Memory B cell (primary cell): ENCODE measurements around the gene RET.
A peak's percentile ranks its signal among the peaks of the same experiment; 100 is the strongest.

ENCODE experiments used
- ATAC-seq: fragments of 150-1000 bp; cut with Tn5 transposase; 2 replicates; pipeline ENCODE4 v1.10.0; 2021; ENCODE audit warnings: low read depth, mild to moderate bottlenecking, moderate library complexity
- DNase-seq, 2 donors: peaks; one replicate each; pipeline ENCODE4 v3.0.0; 2022; ENCODE audit warnings: low spot score in 2 of 2
- H3K27ac Mint-ChIP-seq: one replicate; pipeline ENCODE4 v1.8.0; 2022; ENCODE audit warnings: mild to moderate bottlenecking, moderate library complexity, mixed read lengths
- H3K27me3 Mint-ChIP-seq: one replicate; pipeline ENCODE4 v1.8.0; 2022; ENCODE audit warnings: mixed read lengths
- H3K36me3 Mint-ChIP-seq: one replicate; pipeline ENCODE4 v1.8.0; 2022; ENCODE audit warnings: mild to moderate bottlenecking, mixed read lengths
- H3K4me1 Mint-ChIP-seq: one replicate; pipeline ENCODE4 v1.8.0; 2022; ENCODE audit warnings: mixed read lengths
- H3K4me3 Mint-ChIP-seq: one replicate; pipeline ENCODE4 v1.8.0; 2022; ENCODE audit warnings: mild to moderate bottlenecking, moderate library complexity, mixed read lengths
- H3K9me3 Mint-ChIP-seq: one replicate; pipeline ENCODE4 v1.8.0; 2022; ENCODE audit warnings: mixed read lengths

RET gene

GRCh38 chr10:43076876-43077420 lies at the start of gene RET:
Gene RET (plus strand): TSS chr10:43077069. CDS start chr10:43077259, 190 bp downstream.
- DNase-seq (no peak), ATAC-seq (peak; percentile 34)
- Mint-ChIP-seq H3K36me3 (no peaks in the 10 kb centered on the region), H3K27ac (no peak within 1 kb of the TSS), H3K9me3 (no peaks in the 10 kb centered on the region), H3K4me1 (peaks cover 3% of the 10 kb centered on the region), H3K27me3 (peaks cover 25% of the 10 kb centered on the region), H3K4me3 (peak within 1 kb of the TSS; percentile 68)

- no peak for ATAC-seq
- Mint-ChIP-seq H3K27me3 (peaks cover 12% of the 10 kb centered on the region), H3K9me3 (peaks cover 4% of the 10 kb centered on the region), H3K36me3 (no peaks in the 10 kb centered on the region), H3K4me3 (no peak overlapping the region), H3K27ac (no peak overlapping the region), H3K4me1 (no peaks in the 10 kb centered on the region)
- no peak for DNase-seq
These were observed 49.4 kb upstream of the RET start for GRCh38 chr10:43027331-43027955.

GRCh38 chr10:43028143-43028542 lies 48.7 kb upstream of the RET start:
- Mint-ChIP-seq H3K9me3 (peaks cover 8% of the 10 kb centered on the region), H3K27me3 (peaks cover 10% of the 10 kb centered on the region), H3K36me3 (no peaks in the 10 kb centered on the region), H3K27ac (no peak overlapping the region), H3K4me3 (no peak overlapping the region), H3K4me1 (no peaks in the 10 kb centered on the region)
- ATAC-seq: no peak
- no peak for DNase-seq

- Mint-ChIP-seq H3K27ac (no peak overlapping the region), H3K4me3 (no peak overlapping the region), H3K36me3 (no peaks in the 10 kb centered on the region), H3K9me3 (peaks cover 8% of the 10 kb centered on the region), H3K27me3 (peaks cover 9% of the 10 kb centered on the region), H3K4me1 (no peaks in the 10 kb centered on the region)
- no peak for DNase-seq
- no peak for ATAC-seq
These were observed 47.8 kb upstream of the RET start for GRCh38 chr10:43029043-43029442.

GRCh38 chr10:43032613-43033012 lies 44.3 kb upstream of the RET start:
- H3K4me1 Mint-ChIP-seq: no peaks in the 10 kb centered on the region
- peaks cover 11% of the 10 kb centered on the region for H3K9me3 Mint-ChIP-seq
- ATAC-seq (no peak), DNase-seq (no peak)
- peaks cover 9% of the 10 kb centered on the region for H3K27me3 Mint-ChIP-seq
- H3K27ac Mint-ChIP-seq: no peak overlapping the region
- H3K4me3 Mint-ChIP-seq: no peak overlapping the region
- H3K36me3 Mint-ChIP-seq: no peaks in the 10 kb centered on the region

GRCh38 chr10:43035800-43036199 lies 41.1 kb upstream of the RET start:
- Mint-ChIP-seq H3K27ac (no peak overlapping the region), H3K9me3 (peaks cover 11% of the 10 kb centered on the region), H3K27me3 (peaks cover 8% of the 10 kb centered on the region)

GRCh38 chr10:43036481-43037428 lies 40.1 kb upstream of the RET start:
- ATAC-seq (no peak), DNase-seq (no peak)
- no peak overlapping the region for H3K4me3 Mint-ChIP-seq
- H3K36me3 Mint-ChIP-seq: no peaks in the 10 kb centered on the region
- H3K27me3 Mint-ChIP-seq: peaks cover 8% of the 10 kb centered on the region
- H3K4me1 Mint-ChIP-seq: no peaks in the 10 kb centered on the region
- H3K27ac Mint-ChIP-seq: no peak overlapping the region
- peaks cover 11% of the 10 kb centered on the region for H3K9me3 Mint-ChIP-seq

More at GRCh38 chr10:43035800-43036199, 41.1 kb upstream of the RET start:
- ATAC-seq: no peak
- no peak for DNase-seq
- Mint-ChIP-seq H3K4me3 (no peak overlapping the region), H3K36me3 (no peaks in the 10 kb centered on the region), H3K4me1 (no peaks in the 10 kb centered on the region)

GRCh38 chr10:43037440-43037839 lies 39.4 kb upstream of the RET start:
- Mint-ChIP-seq H3K9me3 (peaks cover 9% of the 10 kb centered on the region), H3K4me1 (no peaks in the 10 kb centered on the region), H3K4me3 (no peak overlapping the region), H3K27me3 (peaks cover 8% of the 10 kb centered on the region), H3K36me3 (no peaks in the 10 kb centered on the region), H3K27ac (no peak overlapping the region)
- ATAC-seq: no peak
- DNase-seq: no peak

GRCh38 chr10:43037942-43038782 lies 38.7 kb upstream of the RET start:
- H3K27ac Mint-ChIP-seq: no peak overlapping the region
- H3K4me3 Mint-ChIP-seq: no peak overlapping the region
- no peak for ATAC-seq
- no peak for DNase-seq
- no peaks in the 10 kb centered on the region for H3K36me3 Mint-ChIP-seq
- H3K27me3 Mint-ChIP-seq: peaks cover 8% of the 10 kb centered on the region
- peaks cover 6% of the 10 kb centered on the region for H3K9me3 Mint-ChIP-seq
- no peaks in the 10 kb centered on the region for H3K4me1 Mint-ChIP-seq

- Mint-ChIP-seq H3K27me3 (peaks cover 8% of the 10 kb centered on the region), H3K36me3 (no peaks in the 10 kb centered on the region), H3K4me3 (no peak overlapping the region), H3K27ac (no peak overlapping the region), H3K9me3 (peaks cover 3% of the 10 kb centered on the region), H3K4me1 (no peaks in the 10 kb centered on the region)
- DNase-seq (no peak), ATAC-seq (no peak)
These were observed 37.9 kb upstream of the RET start for GRCh38 chr10:43038783-43039623.

GRCh38 chr10:43039624-43040481 lies 37.0 kb upstream of the RET start:
- Mint-ChIP-seq H3K9me3 (no peaks in the 10 kb centered on the region), H3K27ac (no peak overlapping the region), H3K36me3 (no peaks in the 10 kb centered on the region), H3K4me3 (no peak overlapping the region), H3K4me1 (no peaks in the 10 kb centered on the region), H3K27me3 (peaks cover 6% of the 10 kb centered on the region)
- DNase-seq: no peak
- ATAC-seq: peak; percentile 48

GRCh38 chr10:43040482-43041256 lies 36.2 kb upstream of the RET start:
- Mint-ChIP-seq H3K27me3 (peaks cover 6% of the 10 kb centered on the region), H3K27ac (no peak overlapping the region), H3K9me3 (no peaks in the 10 kb centered on the region), H3K4me1 (no peaks in the 10 kb centered on the region), H3K4me3 (no peak overlapping the region), H3K36me3 (no peaks in the 10 kb centered on the region)
- no peak for DNase-seq
- no peak for ATAC-seq
